K562 (cell line): ENCODE results near the gene SPPL2C. TPM values are rescaled to one million over a fixed set of nuclear protein-coding genes. Genes with fewer than 3 reads are reported as not detected.
A peak's percentile ranks its signal among the peaks of the same experiment; 100 is the strongest.

Source experiments
- CBX2 ChIP-seq: fragments of 200-600 bp; sonication (generic); IDR thresholded peaks from one replicate; pipeline ENCODE4 v1.6.1; 2012; ENCODE audit warnings: mild to moderate bottlenecking, low read length, inconsistent platforms; ENCODE audit not compliant: insufficient read depth, poor library complexity, severe bottlenecking
- ETS2 ChIP-seq: IDR thresholded peaks from 2 replicates; pipeline ENCODE4 v1.6.1; 2016; ENCODE audit warnings: borderline replicate concordance, missing genetic modification characterization, mild to moderate bottlenecking, moderate library complexity, missing compliant biosample characterization; ENCODE audit not compliant: poor library complexity, severe bottlenecking
- ETV6 ChIP-seq, 3 experiments: fragments of 150-350 bp in 1 of 3; sonication (generic) in 1 of 3; formaldehyde crosslinking in 1 of 3; IDR thresholded peaks; 2 replicates each; pipeline versions ENCODE4 v1.6.1 to v1.8.0; 2014 to 2022; ENCODE audit warnings: borderline replicate concordance in 2 of 3, low read depth in 2 of 3, antibody characterized with exemption in 1 of 3, low read length in 1 of 3, mild to moderate bottlenecking in 1 of 3, missing genetic modification reagents in 1 of 3
- RBM17 ChIP-seq: fragments of 200-400 bp; formaldehyde crosslinking; IDR thresholded peaks from 2 replicates; pipeline ENCODE4 v1.6.1; 2017; ENCODE audit warnings: low read depth, mild to moderate bottlenecking, low read length, borderline replicate concordance
- SAFB2 ChIP-seq: fragments of 200-400 bp; formaldehyde crosslinking; IDR thresholded peaks from 2 replicates; pipeline ENCODE4 v1.6.1; 2018; ENCODE audit warnings: borderline replicate concordance, low read length, low read depth, moderate library complexity; ENCODE audit not compliant: severe bottlenecking
- SP1 ChIP-seq: sonication (generic); formaldehyde crosslinking; IDR thresholded peaks from 2 replicates; pipeline ENCODE4 v1.8.1; 2022; ENCODE audit warnings: mild to moderate bottlenecking, missing genetic modification reagents
- SRF ChIP-seq, 2 experiments: fragments of 250-450, 450-650 bp in 1 of 2; sonication (Bioruptor Pico) in 1 of 2; sonication (generic) in 1 of 2; formaldehyde crosslinking; IDR thresholded peaks; 2 replicates each; pipeline versions ENCODE4 v1.5.0 to v1.5.1; 2020 to 2022; ENCODE audit warnings: mild to moderate bottlenecking in 1 of 2, missing genetic modification reagents in 1 of 2
- STAT5B ChIP-seq: fragments of 250-450 bp; sonication (Bioruptor Pico); IDR thresholded peaks from 2 replicates; pipeline ENCODE4 v1.8.0; 2021; ENCODE audit warnings: mild to moderate bottlenecking, inconsistent platforms
- polyA plus RNA-seq, 8 experiments: library from polyadenylated mRNA; depleted of rRNA in 4 of 8; stranded (reverse) in 5 of 8; unstranded in 3 of 8; fragments of >200 nt; fragmentation: Nextera tagmentation in 2 of 8; fragmentation: Illumina TruSeq in 1 of 8; extraction: Ambion mirVana in 2 of 8; extraction: Trizol in 1 of 8; gene quantifications; 2 replicates each; pipeline versions ENCODE4 v1.2.1 to v1.2.3, GENCODE V29; 2011 to 2014; ENCODE audit warnings: inconsistent platforms in 1 of 8, missing spikeins in 1 of 8
- total RNA-seq, 7 experiments: library from RNA; depleted of rRNA in 6 of 7; stranded (reverse); fragments of >200 nt in 6 of 7; fragmentation: Illumina TruSeq in 2 of 7; extraction: Trizol in 2 of 7; gene quantifications; 2 replicates each; pipeline versions ENCODE4 v1.2.1 to v1.2.3, GENCODE V29; 2011 to 2021; ENCODE audit warnings: low replicate concordance in 1 of 7
- TF ChIP-seq, protein P1 (sequence below), 2 experiments: fragments of 450-650 bp in 1 of 2; sonication (generic) in 1 of 2; formaldehyde crosslinking in 1 of 2; IDR thresholded peaks in 1 of 2; conservative IDR thresholded peaks in 1 of 2; 2 replicates each; pipeline versions ENCODE4 v1.6.1 to v1.8.1; 2016 to 2023; ENCODE audit warnings: mild to moderate bottlenecking in 2 of 2, moderate library complexity in 2 of 2, inconsistent platforms in 1 of 2, missing genetic modification reagents in 1 of 2
- TF ChIP-seq, protein P2 (sequence below): fragments of 450-650 bp; formaldehyde crosslinking; IDR thresholded peaks from 2 replicates; pipeline ENCODE4 v1.4.0; 2022; ENCODE audit warnings: missing genetic modification characterization

SPPL2C gene
- total and polyA plus RNA-seq, 9 of the 15 experiments (the other 6 are each of a cell fraction or from before 2014, with no cell fraction given): not detected

GRCh38 chr17:45834471-45835396 lies 9.9 kb upstream of the SPPL2C start (continued):
- TF ChIP-seq, protein P1, sequence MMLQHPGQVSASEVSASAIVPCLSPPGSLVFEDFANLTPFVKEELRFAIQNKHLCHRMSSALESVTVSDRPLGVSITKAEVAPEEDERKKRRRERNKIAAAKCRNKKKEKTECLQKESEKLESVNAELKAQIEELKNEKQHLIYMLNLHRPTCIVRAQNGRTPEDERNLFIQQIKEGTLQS (IDR thresholded peaks at IDR 0.05): peak; percentile 68
- TF ChIP-seq, protein P1 (CRISPR knock-in tag; conservative IDR thresholded peaks at IDR 0.05): no peak
- TF ChIP-seq STAT5B (CRISPR knock-in tag): no peak
- TF ChIP-seq, protein P2, sequence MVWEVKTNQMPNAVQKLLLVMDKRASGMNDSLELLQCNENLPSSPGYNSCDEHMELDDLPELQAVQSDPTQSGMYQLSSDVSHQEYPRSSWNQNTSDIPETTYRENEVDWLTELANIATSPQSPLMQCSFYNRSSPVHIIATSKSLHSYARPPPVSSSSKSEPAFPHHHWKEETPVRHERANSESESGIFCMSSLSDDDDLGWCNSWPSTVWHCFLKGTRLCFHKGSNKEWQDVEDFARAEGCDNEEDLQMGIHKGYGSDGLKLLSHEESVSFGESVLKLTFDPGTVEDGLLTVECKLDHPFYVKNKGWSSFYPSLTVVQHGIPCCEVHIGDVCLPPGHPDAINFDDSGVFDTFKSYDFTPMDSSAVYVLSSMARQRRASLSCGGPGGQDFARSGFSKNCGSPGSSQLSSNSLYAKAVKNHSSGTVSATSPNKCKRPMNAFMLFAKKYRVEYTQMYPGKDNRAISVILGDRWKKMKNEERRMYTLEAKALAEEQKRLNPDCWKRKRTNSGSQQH (CRISPR knock-in tag): no peak
- no peak for TF ChIP-seq ETV6 (IDR thresholded peaks at IDR 0.05; ENCODE audit: borderline replicate concordance in 1 of 2, low read depth in 2 of 2, low read length in 1 of 2)
- TF ChIP-seq ETV6 (CRISPR knock-in tag; IDR thresholded peaks at IDR 0.05; ENCODE audit: borderline replicate concordance): no peak
- no peak for TF ChIP-seq SAFB2
- TF ChIP-seq RBM17: no peak
- TF ChIP-seq CBX2: no peak
- no peak for TF ChIP-seq ETS2 (tag)
- TF ChIP-seq SP1: no peak
- no peak for TF ChIP-seq SRF (CRISPR knock-in tag; IDR thresholded peaks at IDR 0.05)
